Measurements from ENCODE around the gene EXD3. TPM values are rescaled to one million over a fixed set of nuclear protein-coding genes. Genes with fewer than 3 reads are reported as not detected.
A peak's percentile ranks its signal among the peaks of the same experiment; 100 is the strongest.

Gene EXD3
- total RNA-seq, 4 donors from 2014 or later, result 2.8 to 16.8 (median 9.1) TPM

DNA sequence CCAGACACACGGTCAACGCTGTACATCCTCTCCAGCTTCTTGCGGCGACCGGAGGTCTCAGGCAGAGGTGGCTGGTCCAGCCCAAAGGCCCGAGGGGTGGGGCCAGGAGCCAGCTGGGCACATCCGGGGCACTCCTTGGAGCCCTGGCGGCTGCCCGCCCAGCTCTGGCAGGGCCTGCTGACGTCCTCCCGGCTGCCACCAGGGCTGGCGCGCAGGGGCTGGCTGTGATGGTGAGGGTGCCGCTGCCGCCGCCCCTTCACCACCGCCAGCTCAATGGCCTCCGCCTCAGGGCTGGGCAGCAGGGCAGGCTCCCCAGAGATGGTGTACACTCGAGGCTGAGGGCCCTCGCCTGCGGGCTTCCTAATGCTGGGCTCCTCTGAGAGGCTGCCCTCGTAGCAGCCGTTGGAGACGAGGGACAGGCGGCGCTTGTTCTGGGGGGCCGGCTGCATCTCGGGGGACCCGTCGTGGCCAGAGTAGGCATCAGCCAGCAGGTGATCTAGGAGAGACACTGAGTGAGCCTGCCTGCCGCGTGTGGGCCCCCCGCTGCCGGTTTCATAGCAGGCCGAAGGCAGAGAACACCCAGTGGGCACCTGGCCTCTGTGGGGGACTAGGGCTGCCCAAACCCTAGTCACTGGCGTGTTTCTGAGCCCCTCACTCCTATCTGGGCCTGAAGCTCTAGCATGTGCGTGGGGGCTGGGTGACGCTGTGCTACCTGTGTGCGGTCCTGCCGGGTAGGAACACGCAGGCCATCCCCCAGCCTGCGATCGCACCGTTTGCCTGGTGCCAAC, 34.6 kb upstream of the EXD3 start:
- TF ChIP-seq, protein P1, sequence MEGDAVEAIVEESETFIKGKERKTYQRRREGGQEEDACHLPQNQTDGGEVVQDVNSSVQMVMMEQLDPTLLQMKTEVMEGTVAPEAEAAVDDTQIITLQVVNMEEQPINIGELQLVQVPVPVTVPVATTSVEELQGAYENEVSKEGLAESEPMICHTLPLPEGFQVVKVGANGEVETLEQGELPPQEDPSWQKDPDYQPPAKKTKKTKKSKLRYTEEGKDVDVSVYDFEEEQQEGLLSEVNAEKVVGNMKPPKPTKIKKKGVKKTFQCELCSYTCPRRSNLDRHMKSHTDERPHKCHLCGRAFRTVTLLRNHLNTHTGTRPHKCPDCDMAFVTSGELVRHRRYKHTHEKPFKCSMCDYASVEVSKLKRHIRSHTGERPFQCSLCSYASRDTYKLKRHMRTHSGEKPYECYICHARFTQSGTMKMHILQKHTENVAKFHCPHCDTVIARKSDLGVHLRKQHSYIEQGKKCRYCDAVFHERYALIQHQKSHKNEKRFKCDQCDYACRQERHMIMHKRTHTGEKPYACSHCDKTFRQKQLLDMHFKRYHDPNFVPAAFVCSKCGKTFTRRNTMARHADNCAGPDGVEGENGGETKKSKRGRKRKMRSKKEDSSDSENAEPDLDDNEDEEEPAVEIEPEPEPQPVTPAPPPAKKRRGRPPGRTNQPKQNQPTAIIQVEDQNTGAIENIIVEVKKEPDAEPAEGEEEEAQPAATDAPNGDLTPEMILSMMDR (IDR thresholded peaks at IDR 0.05), result no peak
- no peak for TF ChIP-seq POLR2A (IDR thresholded peaks at IDR 0.05)
- peak overlapping the region in 3 of 4 donors; percentile 67 to 88 (median 72) for H3K27ac ChIP-seq
- WGBS, 2 donors, result 77% methylated on average over 3 of the region's 44 CpGs; no CpG with 5 or more reads in 1 of the 2 donors
- H3K4me1 ChIP-seq, result peaks cover 36 to 89% (median 39%) of the 10 kb centered on the region in 3 donors
- H3K4me3 ChIP-seq, result peak overlapping the region in 3 of 4 donors; percentile 61 to 91 (median 85)
- intact Hi-C loops (cut with DNase I), result no loop called here
- peaks cover 0 to 5% (median 0%) of the 10 kb centered on the region in 4 donors for H3K27me3 ChIP-seq
- H3K36me3 ChIP-seq, result peaks cover 0 to 22% (median 2%) of the 10 kb centered on the region in 3 donors
- H3K9me3 ChIP-seq, result no peaks in the 10 kb centered on the region
- no peak for DNase-seq

DNA sequence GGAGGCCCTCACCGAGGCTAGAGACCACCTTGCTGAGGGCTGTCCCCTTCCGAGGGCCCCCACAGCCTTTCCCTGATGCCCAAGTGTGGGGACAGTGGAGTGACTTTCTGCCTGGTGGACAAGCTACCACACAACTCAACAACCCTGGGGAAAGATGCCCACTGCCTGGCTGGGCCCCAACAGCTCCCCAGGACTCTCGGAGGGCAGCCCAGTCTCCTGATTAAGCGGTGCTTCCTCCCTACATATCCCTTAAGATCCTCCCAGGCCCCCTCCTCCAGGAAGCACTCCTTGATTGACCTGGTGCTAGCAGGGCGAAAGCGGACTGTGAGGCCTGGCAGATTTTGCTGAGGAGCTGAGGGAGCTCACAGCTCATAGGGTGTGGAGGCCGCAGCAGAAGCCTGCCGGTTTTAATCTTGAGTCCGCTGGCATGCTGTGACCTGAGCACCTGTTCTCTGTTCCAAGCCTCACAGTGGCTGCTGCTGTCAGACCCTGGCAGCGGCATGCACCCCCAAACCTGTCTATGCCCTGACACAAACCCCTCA, 34.0 kb upstream of the EXD3 start:
- intact Hi-C loops (cut with DNase I), result no loop called here
- H3K9me3 ChIP-seq, result no peaks in the 10 kb centered on the region
- TF ChIP-seq, protein P1 (IDR thresholded peaks at IDR 0.05), result no peak
- no peak for TF ChIP-seq POLR2A (IDR thresholded peaks at IDR 0.05)
- peaks cover 35 to 84% (median 39%) of the 10 kb centered on the region in 3 donors for H3K4me1 ChIP-seq
- H3K4me3 ChIP-seq, result no peak overlapping the region
- no peaks in the 10 kb centered on the region for H3K27me3 ChIP-seq
- H3K36me3 ChIP-seq, result peaks cover 0 to 27% (median 5%) of the 10 kb centered on the region in 3 donors
- H3K27ac ChIP-seq, result peak overlapping the region in 2 of 4 donors; percentile 3 to 23
- no peak for DNase-seq
- 100% methylated on average over 2 of the region's 10 CpGs for WGBS, 2 donors

DNA sequence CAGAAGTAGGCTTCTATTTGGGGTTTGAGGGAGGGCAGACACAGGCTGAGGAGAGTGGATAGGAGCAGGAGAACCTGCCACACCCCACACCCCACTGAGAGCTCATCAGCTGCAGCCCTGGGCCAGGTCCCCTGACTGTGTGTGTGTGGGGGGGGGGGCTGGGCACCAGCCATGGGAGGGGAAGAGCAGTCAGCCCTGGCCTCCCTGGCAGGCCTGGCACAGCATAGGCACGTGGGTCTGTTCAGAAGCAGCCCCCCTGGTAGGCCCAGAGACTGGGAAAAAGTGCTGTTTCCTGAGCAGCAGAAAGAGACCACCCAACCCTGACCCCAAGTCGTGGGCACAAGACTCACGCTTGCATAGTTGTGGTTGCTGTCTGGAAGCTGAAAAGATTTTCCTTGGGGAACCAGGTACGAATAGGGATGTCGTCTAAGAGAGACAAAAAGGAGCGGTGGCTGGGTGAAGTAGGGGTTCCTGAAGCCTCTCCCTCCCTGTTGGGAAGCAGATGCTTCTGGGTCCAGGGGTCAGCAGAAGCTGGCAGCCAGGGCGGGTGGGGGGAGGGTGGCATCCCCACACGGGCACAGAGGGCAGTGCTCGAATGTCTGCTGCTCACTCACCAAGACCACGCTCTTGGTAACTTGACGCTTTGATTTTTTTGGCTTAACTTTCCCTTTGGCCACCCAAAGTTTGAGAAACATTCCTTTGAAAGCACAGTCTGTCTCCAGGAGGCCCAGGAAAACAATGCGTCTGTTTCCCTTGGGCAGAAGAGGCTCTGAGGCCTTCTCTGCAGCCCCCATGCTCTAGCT, 33.3 kb upstream of the EXD3 start:
- H3K4me1 ChIP-seq, result peaks cover 32 to 77% (median 39%) of the 10 kb centered on the region in 3 donors
- H3K9me3 ChIP-seq, result no peaks in the 10 kb centered on the region
- peak overlapping the region in 1 of 4 donors; percentile 3 for H3K27ac ChIP-seq
- TF ChIP-seq, protein P1 (IDR thresholded peaks at IDR 0.05), result no peak
- TF ChIP-seq POLR2A (IDR thresholded peaks at IDR 0.05), result no peak
- H3K4me3 ChIP-seq, result no peak overlapping the region
- WGBS, 2 donors, result 81 to 91% methylated on average over 9 to 11 of the region's 12 CpGs
- intact Hi-C loops (cut with DNase I), result no loop called here
- no peaks in the 10 kb centered on the region for H3K27me3 ChIP-seq
- DNase-seq, result no peak
- H3K36me3 ChIP-seq, result peaks cover 0 to 27% (median 5%) of the 10 kb centered on the region in 3 donors

DNA sequence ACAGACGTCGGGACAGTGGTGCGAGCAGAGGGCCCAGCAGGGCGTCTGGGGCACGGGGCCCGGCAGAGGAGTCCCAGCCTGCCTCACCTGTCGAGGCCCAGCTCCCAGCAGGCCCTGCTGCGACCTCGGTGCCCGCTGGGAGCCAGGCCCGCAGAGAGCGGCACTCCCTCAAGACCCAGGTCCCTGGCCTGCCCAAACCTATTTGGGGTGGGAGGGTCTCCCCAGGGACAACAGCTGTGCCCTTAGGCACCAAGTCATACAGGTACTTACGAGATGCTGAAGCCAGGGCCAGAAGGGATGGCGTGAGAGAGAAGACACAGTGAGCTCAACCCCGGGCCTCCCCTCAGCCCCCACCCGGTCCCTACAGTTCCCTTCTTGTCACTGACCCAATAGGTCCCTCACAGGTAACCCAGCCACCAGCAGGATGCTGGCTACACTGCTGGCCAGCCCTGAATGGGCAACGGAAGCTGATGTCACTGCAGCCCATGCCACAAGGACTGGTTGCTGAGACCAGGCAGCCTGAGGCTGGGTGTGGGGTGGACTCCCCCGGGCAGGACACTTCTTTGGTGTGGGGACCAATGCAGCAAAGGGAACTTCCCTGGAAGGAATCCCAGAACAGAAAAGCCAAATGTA, 32.5 kb upstream of the EXD3 start:
- intact Hi-C loops (cut with DNase I), result no loop called here
- H3K27ac ChIP-seq, result peak overlapping the region in 3 of 4 donors; percentile 86 to 88 (median 87)
- no peak overlapping the region for H3K4me3 ChIP-seq
- WGBS, 2 donors, result 70 to 96% methylated on average over 4 to 11 of the region's 18 CpGs
- TF ChIP-seq POLR2A (IDR thresholded peaks at IDR 0.05), result no peak
- TF ChIP-seq, protein P1 (IDR thresholded peaks at IDR 0.05), result no peak
- no peaks in the 10 kb centered on the region for H3K27me3 ChIP-seq
- H3K36me3 ChIP-seq, result peaks cover 0 to 27% (median 5%) of the 10 kb centered on the region in 3 donors
- H3K4me1 ChIP-seq, result peaks cover 32 to 69% (median 39%) of the 10 kb centered on the region in 3 donors
- H3K9me3 ChIP-seq, result no peaks in the 10 kb centered on the region
- DNase-seq, result no peak
